ENCODE results near the gene MTA3. TPM values are rescaled to one million over a fixed set of nuclear protein-coding genes. Genes with fewer than 3 reads are reported as not detected.
A peak's percentile ranks its signal among the peaks of the same experiment; 100 is the strongest.

Gene MTA3
- total RNA-seq, 1 donor from 2014 or later = 31.7 TPM

DNA sequence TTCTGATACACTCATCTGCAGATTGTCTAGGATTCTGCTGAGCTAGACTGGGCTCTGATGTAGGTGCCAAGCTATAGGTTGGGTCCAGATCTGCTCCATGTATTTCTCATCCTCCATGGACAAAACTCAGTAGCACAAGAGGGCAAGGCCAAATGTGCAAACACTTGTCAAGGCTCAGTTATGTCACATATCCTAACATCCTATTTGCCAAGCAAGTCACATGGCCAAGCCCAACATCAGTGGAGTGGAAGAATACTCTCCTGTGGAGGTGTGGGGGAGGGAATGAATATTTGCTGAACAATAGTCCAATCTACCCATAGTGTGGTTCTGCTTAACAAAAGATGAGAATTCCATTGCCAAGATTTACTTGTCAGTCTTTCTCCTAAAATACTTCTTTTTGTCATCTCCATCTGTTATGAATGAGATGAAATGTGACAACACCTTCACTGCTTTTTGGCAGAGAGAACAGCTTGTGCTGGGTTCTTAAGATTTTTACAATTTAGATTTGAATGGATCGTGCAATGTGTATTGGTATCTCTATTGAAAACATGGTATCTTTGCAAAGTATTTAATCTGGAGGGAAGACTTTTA, 105.7 kb downstream of the MTA3 start:
- H3K27me3 Mint-ChIP-seq = no peaks in the 10 kb centered on the region
- H3K4me3 Mint-ChIP-seq = no peak overlapping the region
- no peak overlapping the region for H3K27ac Mint-ChIP-seq
- DNase-seq = no peak
- intact Hi-C loops (cut with micrococcal nuclease) = no loop called here
- peaks cover 2% of the 10 kb centered on the region for H3K36me3 Mint-ChIP-seq (ENCODE audit: low read depth)
- H3K9me3 Mint-ChIP-seq = no peaks in the 10 kb centered on the region
- peaks cover 3% of the 10 kb centered on the region for H3K4me1 Mint-ChIP-seq

DNA sequence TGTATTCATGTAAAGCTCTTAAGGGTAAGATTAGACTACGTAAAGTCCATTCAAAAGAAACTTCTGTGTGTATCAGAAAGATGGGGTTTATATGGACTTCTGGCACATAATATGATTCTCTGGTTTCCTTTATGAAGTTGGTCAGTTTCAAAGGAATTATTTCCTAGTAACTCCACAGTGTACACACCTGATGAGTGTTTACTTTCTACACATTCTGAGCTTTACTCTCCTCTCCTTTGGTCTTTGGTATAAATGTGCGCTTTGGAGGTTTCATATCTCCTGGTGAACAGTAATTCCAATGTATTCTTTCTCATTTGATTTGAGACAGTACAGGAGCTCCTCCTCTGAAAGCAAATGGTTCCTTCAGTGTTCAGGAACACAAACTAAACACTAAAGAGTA, 107.4 kb downstream of the MTA3 start:
- DNase-seq = no peak
- Mint-ChIP-seq H3K4me3 (no peak overlapping the region), H3K27ac (no peak overlapping the region), H3K4me1 (no peaks in the 10 kb centered on the region), H3K27me3 (no peaks in the 10 kb centered on the region), H3K36me3 (ENCODE audit: low read depth) (peaks cover 2% of the 10 kb centered on the region), H3K9me3 (no peaks in the 10 kb centered on the region)
- intact Hi-C loops (cut with micrococcal nuclease) = no loop called here

- peaks cover 9% of the 10 kb centered on the region for H3K36me3 Mint-ChIP-seq (ENCODE audit: low read depth)
- H3K4me1 Mint-ChIP-seq = no peaks in the 10 kb centered on the region
- no peak for DNase-seq
- no peak overlapping the region for H3K27ac Mint-ChIP-seq
- intact Hi-C loops (cut with micrococcal nuclease) = no loop called here
- no peak overlapping the region for H3K4me3 Mint-ChIP-seq
- H3K9me3 Mint-ChIP-seq = no peaks in the 10 kb centered on the region
- no peaks in the 10 kb centered on the region for H3K27me3 Mint-ChIP-seq
Observed at GRCh38 chr2:42685303-42685702, 116.9 kb downstream of the MTA3 start.

GRCh38 chr2:42693013-42693615, 124.7 kb downstream of the MTA3 start:
- H3K27me3 Mint-ChIP-seq = no peaks in the 10 kb centered on the region
- peaks cover 15% of the 10 kb centered on the region for H3K4me1 Mint-ChIP-seq
- peak overlapping the region; percentile 11 for H3K4me3 Mint-ChIP-seq
- DNase-seq = peak; percentile 70
- H3K27ac Mint-ChIP-seq = peak overlapping the region; percentile 27
- no peaks in the 10 kb centered on the region for H3K9me3 Mint-ChIP-seq
- intact Hi-C loops (cut with micrococcal nuclease) = no loop called here
- H3K36me3 Mint-ChIP-seq (ENCODE audit: low read depth) = peaks cover 11% of the 10 kb centered on the region

DNA sequence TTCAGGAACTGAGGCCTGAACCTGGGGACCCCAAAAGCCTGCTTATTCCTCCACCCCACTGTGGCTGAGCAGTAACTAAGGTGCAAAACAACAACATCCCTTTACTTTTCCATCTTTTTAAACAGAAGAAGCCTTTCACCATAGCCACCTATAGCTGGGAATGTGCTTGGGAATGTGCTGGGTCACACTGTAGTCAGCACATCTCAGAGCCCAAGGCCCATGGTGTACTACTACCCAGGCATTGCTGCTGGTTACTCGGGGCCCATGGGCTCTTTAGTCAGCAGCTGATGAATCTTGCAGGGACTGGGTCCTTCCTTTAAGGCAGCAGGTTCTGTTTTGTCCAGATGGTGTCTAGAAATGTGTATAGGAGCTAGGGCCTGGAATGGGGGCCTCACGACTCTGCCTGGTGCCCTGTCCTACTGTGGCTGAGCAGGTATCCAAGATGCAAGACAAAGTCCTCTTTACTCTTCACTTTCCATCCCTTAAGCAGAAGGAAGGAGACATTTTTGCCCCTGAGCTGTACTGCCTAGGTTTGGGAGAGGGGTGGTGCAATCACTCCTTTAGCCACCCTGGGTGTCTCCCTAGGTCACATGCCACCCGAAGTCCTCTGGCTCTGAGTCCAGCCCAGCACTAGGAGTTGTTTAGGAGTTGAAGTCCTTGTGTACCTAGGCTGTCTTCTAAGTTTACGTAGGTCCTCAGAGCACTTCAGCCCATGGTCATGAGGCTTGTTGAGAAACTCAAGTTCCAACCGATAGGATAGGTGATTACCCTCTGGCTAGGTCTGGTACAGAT, 125.5 kb downstream of the MTA3 start:
- peak overlapping the region; percentile 8 for H3K27ac Mint-ChIP-seq
- no peak overlapping the region for H3K4me3 Mint-ChIP-seq
- H3K27me3 Mint-ChIP-seq = no peaks in the 10 kb centered on the region
- intact Hi-C loops (cut with micrococcal nuclease) = no loop called here
- H3K4me1 Mint-ChIP-seq = peaks cover 15% of the 10 kb centered on the region
- DNase-seq = no peak
- H3K9me3 Mint-ChIP-seq = no peaks in the 10 kb centered on the region
- peaks cover 11% of the 10 kb centered on the region for H3K36me3 Mint-ChIP-seq (ENCODE audit: low read depth)

DNA sequence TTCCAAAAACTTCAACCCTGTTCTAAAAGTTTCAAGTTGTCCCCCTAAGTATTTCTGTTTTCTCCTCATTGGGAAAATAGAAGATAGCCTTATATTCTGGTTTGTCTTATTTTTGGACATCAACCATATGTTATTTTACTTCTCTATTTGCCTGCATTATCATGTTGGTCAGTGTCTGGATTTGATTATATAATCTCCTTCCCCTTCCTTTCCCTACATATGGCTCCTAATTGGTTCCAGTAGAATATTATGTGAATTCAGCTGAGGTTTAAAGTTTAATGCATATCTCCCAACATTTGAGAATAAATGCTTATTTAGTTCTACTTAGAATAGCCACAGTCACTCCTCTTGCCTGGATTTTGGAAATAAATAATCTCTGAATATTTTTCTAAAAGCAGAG, 128.6 kb downstream of the MTA3 start:
- Mint-ChIP-seq H3K9me3 (no peaks in the 10 kb centered on the region), H3K36me3 (ENCODE audit: low read depth) (peaks cover 6% of the 10 kb centered on the region), H3K27me3 (no peaks in the 10 kb centered on the region), H3K27ac (no peak overlapping the region), H3K4me3 (no peak overlapping the region), H3K4me1 (peaks cover 15% of the 10 kb centered on the region)
- intact Hi-C loops (cut with micrococcal nuclease) = no loop called here
- no peak for DNase-seq

- Mint-ChIP-seq H3K4me1 (no peaks in the 10 kb centered on the region), H3K27me3 (no peaks in the 10 kb centered on the region)
- intact Hi-C loops (cut with micrococcal nuclease) = no loop called here
Observed at GRCh38 chr2:42698940-42699339, 130.5 kb downstream of the MTA3 start.

DNA sequence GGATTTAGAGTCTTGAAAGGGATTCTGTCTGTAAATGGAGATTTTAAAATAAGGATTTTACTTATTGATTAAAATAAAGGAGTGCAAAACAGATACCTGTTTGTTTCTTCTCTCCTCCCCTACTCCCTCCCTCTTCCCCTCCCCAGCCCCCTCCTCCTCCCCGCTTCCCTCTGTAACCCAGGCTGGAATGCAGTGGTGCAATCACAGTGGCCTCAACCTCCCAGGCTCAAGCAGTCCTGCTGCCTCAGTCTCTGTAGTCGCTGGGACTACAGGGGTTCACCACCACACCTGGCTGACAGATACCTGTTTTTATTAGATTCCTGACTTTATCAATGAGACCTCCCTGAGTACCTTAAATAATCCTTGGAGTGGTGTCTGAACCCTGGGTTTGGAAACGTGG, 138.4 kb downstream of the MTA3 start:
- no peak overlapping the region for H3K27ac Mint-ChIP-seq
- H3K4me1 Mint-ChIP-seq = no peaks in the 10 kb centered on the region
- intact Hi-C loops (cut with micrococcal nuclease) = no loop called here
- peaks cover 10% of the 10 kb centered on the region for H3K36me3 Mint-ChIP-seq (ENCODE audit: low read depth)
- DNase-seq = no peak
- no peaks in the 10 kb centered on the region for H3K27me3 Mint-ChIP-seq
- no peaks in the 10 kb centered on the region for H3K9me3 Mint-ChIP-seq
- no peak overlapping the region for H3K4me3 Mint-ChIP-seq

More at GRCh38 chr2:42698940-42699339, 130.5 kb downstream of the MTA3 start:
- H3K4me3 Mint-ChIP-seq = no peak overlapping the region
- peaks cover 3% of the 10 kb centered on the region for H3K36me3 Mint-ChIP-seq (ENCODE audit: low read depth)
- H3K9me3 Mint-ChIP-seq = no peaks in the 10 kb centered on the region
- no peak overlapping the region for H3K27ac Mint-ChIP-seq
- DNase-seq = no peak

GRCh38 chr2:42708179-42708578, 139.7 kb downstream of the MTA3 start:
- Mint-ChIP-seq H3K4me1 (no peaks in the 10 kb centered on the region), H3K27ac (no peak overlapping the region), H3K27me3 (no peaks in the 10 kb centered on the region), H3K4me3 (no peak overlapping the region), H3K36me3 (ENCODE audit: low read depth) (peaks cover 10% of the 10 kb centered on the region), H3K9me3 (no peaks in the 10 kb centered on the region)
- intact Hi-C loops (cut with micrococcal nuclease) = no loop called here
- no peak for DNase-seq

DNA sequence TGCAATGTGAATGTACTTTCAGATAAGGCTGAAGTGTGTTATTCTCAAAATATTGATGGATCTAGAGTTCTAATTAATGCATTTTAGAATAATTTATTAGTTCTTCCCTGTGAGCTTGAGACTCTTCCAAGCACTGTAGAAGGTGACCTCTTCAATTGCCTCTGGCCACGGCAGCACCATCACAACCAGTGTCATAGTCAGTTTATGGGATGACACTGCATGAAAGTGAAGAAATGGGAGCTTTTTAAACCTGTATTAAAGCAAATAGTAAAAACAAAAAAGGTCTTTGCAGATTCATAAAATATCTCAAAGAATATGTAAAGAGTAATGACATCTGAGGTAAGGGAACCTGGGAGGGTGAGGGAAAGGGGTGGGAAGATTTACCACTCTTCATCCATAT, 143.5 kb downstream of the MTA3 start:
- peaks cover 8% of the 10 kb centered on the region for H3K36me3 Mint-ChIP-seq (ENCODE audit: low read depth)
- DNase-seq = no peak
- H3K4me3 Mint-ChIP-seq = no peak overlapping the region
- H3K27ac Mint-ChIP-seq = no peak overlapping the region
- no peaks in the 10 kb centered on the region for H3K4me1 Mint-ChIP-seq
- no peaks in the 10 kb centered on the region for H3K27me3 Mint-ChIP-seq
- H3K9me3 Mint-ChIP-seq = no peaks in the 10 kb centered on the region
- intact Hi-C loops (cut with micrococcal nuclease) = no loop called here

DNA sequence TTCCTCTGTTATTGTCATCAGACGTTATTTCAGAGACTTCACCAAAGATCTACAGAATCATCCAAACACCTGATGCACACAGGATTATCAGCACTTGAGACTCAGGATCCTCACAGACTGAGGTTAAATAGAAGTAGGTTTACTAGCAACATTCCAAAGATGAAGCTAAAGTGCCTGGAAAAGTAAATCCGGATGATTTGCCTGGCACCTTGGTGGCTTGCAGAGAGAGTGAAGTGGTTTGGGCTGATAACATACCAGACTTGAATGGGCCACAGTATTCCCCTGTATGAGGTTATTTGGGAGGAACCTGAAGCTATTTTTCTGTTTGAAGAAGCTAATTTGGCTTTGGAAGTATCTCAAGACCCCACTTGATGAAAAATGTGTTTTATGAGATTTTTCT, 144.5 kb downstream of the MTA3 start:
- Mint-ChIP-seq H3K4me3 (no peak overlapping the region), H3K36me3 (ENCODE audit: low read depth) (peaks cover 6% of the 10 kb centered on the region), H3K9me3 (no peaks in the 10 kb centered on the region), H3K4me1 (no peaks in the 10 kb centered on the region), H3K27me3 (no peaks in the 10 kb centered on the region), H3K27ac (no peak overlapping the region)
- intact Hi-C loops (cut with micrococcal nuclease) = no loop called here
- no peak for DNase-seq

DNA sequence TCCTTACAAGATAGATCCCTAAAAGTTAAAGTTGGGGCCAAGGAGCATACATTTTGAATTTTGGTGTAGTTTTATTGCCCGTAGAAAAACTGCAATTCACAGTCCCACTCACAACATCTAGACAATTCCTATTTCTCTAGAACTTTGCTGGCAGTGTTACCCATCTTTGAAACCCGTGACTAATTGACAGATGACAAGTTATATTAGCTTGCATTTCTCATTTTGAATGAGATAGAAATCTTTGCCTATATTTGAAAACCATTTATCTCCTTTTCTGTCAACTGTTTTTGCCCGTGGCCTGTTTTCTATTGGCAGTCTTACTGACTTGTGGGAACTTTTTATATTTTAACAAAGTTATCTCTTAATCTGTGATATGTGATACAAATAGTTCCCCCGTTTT, 145.5 kb downstream of the MTA3 start:
- intact Hi-C loops (cut with micrococcal nuclease) = no loop called here
- no peak for DNase-seq
- H3K27ac Mint-ChIP-seq = no peak overlapping the region
- H3K9me3 Mint-ChIP-seq = no peaks in the 10 kb centered on the region
- H3K4me3 Mint-ChIP-seq = no peak overlapping the region
- no peaks in the 10 kb centered on the region for H3K4me1 Mint-ChIP-seq
- H3K36me3 Mint-ChIP-seq (ENCODE audit: low read depth) = peaks cover 2% of the 10 kb centered on the region
- no peaks in the 10 kb centered on the region for H3K27me3 Mint-ChIP-seq

- Mint-ChIP-seq H3K27me3 (no peaks in the 10 kb centered on the region), H3K9me3 (no peaks in the 10 kb centered on the region), H3K4me1 (no peaks in the 10 kb centered on the region), H3K4me3 (no peak overlapping the region), H3K36me3 (ENCODE audit: low read depth) (no peaks in the 10 kb centered on the region), H3K27ac (no peak overlapping the region)
- intact Hi-C loops (cut with micrococcal nuclease) = no loop called here
- DNase-seq = peak; percentile 44
Observed at GRCh38 chr2:42714686-42715085, 146.3 kb downstream of the MTA3 start.

- Mint-ChIP-seq H3K27ac (peak overlapping the region; percentile 70), H3K36me3 (ENCODE audit: low read depth) (peaks cover 8% of the 10 kb centered on the region), H3K27me3 (no peaks in the 10 kb centered on the region), H3K9me3 (no peaks in the 10 kb centered on the region), H3K4me1 (peaks cover 11% of the 10 kb centered on the region), H3K4me3 (no peak overlapping the region)
- DNase-seq = no peak
- intact Hi-C loops (cut with micrococcal nuclease) = loop anchor here (2.0 kb wide), 1 partner anchor 75 kb away; no protein-coding TSS in a partner anchor
Observed at GRCh38 chr2:42721898-42722297, 153.5 kb downstream of the MTA3 start.

All from activated CD4-positive, alpha-beta T cell treated with anti-CD3 and anti-CD28 coated beads, Interleukin-2, amount 10 ng/mL, durations not matched to agents 24 days and 14 days (primary cell).